Measurements from ENCODE around the gene CFAP58. TPM values are rescaled to one million over a fixed set of nuclear protein-coding genes. Genes with fewer than 3 reads are reported as not detected.

The CFAP58 gene
- total RNA-seq, 1 donor from 2014 or later = 3.0 TPM

DNA sequence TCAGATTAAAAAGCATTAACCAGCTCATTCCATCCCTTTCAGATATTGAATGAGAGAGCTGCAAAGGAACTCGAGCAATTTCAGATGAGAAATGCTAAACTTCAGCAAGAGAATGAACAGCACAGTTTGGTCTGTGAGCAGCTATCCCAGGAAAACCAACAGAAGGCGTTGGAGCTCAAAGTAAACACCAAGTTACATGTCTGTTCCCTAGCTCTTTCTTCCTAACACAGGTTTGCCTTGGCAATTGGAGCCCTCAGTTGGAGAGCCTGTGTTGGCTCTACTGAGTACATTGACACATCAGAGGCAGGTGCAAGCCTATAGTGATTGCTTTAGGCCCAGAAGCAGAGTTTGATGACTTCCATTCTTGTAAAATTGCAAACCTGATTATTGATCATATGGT is 14.7 kb downstream of the CFAP58 start:
- DNase-seq (ENCODE audit: low read depth in 2 of 2) = no peak

DNA sequence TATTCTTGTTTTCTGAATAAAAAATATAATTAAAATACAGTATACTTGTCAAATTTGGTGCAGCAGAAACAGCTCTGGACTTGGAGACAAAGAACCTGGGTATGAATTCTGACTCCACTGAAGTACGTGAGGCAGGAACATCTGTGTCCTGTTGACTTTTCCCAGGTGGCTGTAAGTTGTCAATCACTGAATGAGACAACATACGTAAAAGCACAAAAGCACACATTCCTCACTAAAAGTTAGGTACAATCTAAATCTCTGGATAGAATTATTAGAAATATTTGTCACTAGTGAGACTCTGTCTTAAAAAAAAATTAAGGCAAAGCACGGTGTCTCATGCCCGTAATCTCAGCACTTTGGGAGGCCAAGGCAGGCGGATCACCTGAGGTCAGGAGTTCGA is 18.1 kb downstream of the CFAP58 start:
- DNase-seq (ENCODE audit: low read depth in 2 of 2) = no peak

DNA sequence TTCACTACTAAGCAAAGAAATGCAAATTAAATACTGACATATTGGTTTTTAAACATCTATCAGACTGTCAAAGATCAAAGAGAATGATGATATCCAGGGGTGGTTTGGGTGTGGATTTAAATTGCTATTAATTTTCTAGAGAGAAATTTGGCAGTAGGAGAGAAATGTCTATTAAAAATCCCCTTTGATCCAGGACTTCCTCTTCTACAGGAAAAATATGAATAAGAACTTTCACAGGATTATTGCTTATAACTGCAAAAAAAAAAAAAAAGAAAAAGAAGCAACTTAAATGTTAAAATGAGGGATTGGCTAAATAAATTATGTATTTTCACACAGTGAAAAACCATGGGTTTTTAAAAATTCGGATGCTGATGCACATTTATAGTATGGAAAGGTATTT is 21.0 kb downstream of the CFAP58 start:
- DNase-seq (ENCODE audit: low read depth in 2 of 2) = no peak

DNA sequence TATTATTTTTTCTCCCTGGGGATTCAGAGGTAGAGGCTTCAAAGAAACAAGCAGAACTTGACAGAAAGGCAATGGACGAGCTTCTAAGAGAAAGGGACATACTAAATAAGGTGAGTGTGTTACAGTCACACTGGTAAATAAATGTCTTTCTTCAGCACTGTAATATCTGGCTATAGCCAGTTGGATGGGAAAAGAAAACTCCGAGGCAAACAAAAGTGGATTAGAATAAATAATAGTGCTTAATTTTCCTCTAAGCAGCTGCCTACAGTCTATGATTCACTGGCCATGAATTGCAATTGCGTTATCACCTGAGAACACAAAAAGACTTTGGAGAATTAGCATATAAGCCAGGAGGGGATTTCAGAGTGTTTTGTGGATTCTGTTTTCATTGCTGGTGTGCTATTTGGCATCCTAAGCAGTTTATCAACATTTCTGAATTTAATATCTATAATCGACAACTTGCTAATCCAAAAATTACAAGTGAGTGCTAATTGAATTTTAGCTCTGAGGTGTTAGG is 23.2 kb downstream of the CFAP58 start:
- DNase-seq (ENCODE audit: low read depth in 2 of 2) = no peak

DNA sequence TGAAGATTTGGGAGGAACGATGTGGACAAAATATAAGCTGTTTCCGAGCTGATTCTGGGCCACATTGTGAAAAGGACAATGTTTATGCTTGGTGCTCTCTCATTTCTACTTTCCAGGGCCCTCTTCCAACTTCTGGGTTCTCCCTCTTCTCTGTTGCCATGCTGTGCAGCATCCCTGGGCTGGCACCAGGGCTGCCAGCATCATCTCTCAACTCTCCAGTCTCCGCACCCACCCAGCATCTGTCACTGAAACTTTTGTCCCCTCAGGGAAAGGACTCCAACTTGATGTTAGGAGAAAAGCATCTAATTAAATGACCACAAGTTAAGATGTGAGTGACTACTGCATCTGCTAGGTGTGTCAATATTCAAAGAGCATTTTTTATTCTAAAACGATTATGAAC is 26.7 kb downstream of the CFAP58 start:
- DNase-seq (ENCODE audit: low read depth in 2 of 2) = no peak

DNA sequence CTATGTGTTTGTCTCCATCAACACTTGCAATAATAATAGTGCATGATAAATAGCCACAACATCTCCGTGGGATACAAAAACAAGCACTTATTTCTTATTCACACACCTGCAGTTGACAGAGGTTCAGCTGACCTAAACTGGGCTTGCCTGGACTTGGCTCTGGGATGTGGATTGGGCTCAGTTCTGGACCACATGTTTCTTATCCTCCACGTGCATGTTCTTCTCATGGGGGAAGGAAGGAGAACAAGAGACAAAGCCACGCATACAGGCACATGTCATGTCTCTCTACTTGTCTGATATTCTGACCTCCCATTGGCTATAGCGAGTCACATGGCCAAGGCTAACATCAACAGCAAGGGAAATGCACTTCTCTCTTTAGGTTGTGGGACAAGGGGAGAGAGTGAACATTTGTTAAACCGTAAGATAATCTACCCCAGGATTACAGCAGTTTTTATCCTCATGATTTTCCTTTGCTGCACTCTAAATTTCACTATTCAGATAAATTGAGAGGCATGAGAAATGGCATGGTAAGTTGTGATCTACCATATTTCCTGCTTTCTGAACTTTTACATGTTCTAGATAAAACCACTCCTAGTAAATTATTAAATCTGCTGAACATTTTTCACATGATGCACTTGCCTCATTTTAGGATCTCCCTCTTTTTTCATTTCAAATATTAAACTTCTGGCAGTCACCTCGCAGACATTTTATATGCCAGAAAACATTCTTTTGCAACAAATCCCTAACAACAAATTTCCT is 33.7 kb downstream of the CFAP58 start:
- no peak for DNase-seq (ENCODE audit: low read depth in 2 of 2)

DNA sequence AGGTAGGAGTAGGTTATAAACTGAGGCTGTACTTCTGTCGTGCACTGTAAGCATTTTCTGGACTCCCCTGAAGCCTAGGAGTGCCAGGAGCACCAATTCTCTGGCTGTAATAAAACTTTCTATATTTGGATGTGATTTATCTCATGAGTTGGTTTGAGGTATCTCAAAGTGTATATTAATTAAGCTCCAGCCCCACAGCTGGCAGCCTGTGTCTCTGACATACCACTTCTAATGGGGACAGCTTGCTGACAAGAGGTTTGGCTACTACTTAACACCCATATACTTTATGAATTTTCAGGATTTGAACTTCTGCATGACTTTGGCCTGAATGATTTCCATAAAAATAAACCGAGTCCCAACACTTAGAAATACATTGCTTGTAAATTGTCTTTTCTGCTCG is 35.2 kb downstream of the CFAP58 start:
- no peak for DNase-seq (ENCODE audit: low read depth in 2 of 2)

DNA sequence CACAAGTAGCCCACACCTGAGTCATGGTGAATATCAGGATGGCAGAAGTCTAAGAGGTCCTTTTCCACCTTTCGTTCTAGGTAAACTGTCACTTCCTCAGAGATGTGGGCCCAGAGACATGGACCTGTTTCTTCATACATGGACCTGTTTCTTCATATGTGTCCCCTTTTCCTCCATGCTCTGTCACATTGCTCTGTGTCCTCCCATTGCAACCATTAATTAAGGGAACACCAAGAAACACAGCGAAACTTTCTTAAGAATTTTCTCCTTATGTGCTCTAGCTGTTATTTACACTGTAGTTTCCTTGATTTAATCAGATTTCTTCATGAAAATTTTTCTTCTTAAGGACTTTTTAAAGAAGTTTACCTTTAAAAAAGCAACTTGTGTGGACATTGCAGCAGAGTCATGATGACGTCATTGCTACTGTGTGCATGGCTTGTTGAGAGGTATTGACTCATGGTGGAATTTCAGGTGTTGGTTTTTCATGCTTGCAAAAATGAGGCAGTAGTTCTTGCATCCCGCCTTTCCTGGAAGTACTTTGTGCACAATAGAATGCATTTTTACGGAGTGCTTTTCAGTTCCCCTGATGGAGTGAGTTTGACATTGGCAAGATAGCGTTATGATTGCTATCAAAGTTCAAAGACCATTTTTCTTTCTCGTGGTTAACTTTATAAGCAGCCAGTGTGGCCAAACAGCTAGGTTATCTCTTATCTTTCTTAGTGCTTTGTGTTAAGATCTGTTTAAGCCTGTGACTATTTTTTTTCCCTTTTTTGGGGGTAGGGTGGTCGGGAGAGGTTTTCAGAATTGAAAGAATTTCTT is 37.7 kb downstream of the CFAP58 start:
- no peak for DNase-seq (ENCODE audit: low read depth in 2 of 2)

DNA sequence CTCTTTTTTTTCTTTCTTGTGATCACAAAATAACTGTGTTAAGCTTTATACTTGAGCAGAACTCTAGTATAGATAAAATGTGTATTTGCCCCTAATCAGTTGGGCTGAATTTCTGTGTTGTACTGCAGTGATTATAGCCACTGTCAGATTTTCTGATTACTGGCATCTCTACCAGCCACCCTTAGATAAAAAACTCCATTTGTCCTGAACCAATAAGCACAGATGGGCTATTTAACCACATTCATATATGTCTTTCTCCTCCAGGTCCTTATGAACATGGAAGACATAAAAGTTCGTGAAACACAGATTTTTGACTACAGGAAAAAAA is 38.3 kb downstream of the CFAP58 start:
- DNase-seq (ENCODE audit: low read depth in 2 of 2) = no peak

DNA sequence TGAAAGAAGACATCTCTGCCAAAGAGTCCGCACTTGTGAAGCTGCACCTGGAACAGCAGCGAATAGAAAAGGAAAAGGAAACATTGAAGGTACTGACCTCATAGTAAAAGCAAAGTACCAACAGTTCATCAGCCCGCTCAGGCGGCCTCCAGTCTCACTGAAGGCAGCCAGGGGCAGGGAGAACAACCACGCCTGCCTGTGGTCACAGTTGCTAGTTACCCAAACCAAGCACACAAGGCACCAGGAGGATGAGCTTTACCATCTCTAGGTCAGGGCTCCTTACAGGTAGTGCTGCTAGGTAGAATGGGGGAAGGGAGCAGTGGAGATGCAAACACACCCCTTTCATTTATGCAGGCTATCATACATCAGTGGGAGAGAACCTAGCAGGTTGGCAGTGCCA is 39.8 kb downstream of the CFAP58 start:
- no peak for DNase-seq (ENCODE audit: low read depth in 2 of 2)

DNA sequence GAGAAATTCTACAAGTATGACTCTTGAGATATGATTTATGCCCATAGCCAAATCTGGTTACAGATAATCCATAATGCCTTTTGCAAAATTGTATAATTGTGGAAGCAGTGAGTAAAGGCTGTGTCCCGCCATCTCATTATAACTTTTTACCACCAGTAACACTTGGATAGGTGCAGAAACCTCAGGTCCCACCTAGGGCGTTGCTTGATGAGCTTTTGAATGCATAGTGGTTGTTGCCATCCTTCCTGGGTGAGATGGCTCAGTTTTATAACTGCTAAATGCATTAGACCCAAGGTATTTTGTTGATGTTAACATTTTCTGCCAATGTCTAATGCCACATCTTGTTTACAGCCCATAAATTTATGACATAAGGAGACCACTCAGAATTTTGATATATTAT is 42.9 kb downstream of the CFAP58 start:
- no peak for DNase-seq (ENCODE audit: low read depth in 2 of 2)

DNA sequence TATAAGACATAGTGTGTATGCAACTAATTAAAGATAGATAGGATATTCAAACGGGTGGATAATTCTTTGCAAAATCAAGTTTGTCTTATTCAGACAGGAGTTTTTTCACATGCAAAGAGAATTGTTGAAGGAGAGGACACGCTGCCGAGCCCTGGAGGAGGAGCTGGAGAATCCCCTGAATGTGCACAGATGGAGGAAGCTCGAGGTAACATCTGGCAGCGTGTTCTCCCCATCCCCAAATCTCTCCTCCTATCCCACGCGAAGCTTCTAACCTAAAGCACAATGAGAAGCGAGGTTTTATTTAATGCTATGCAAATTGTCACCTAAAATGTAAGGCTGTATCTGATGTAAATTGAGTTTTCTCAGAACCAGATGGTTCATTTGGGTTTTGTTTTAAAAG is 50.0 kb downstream of the CFAP58 start:
- no peak for DNase-seq (ENCODE audit: low read depth in 2 of 2)

DNA sequence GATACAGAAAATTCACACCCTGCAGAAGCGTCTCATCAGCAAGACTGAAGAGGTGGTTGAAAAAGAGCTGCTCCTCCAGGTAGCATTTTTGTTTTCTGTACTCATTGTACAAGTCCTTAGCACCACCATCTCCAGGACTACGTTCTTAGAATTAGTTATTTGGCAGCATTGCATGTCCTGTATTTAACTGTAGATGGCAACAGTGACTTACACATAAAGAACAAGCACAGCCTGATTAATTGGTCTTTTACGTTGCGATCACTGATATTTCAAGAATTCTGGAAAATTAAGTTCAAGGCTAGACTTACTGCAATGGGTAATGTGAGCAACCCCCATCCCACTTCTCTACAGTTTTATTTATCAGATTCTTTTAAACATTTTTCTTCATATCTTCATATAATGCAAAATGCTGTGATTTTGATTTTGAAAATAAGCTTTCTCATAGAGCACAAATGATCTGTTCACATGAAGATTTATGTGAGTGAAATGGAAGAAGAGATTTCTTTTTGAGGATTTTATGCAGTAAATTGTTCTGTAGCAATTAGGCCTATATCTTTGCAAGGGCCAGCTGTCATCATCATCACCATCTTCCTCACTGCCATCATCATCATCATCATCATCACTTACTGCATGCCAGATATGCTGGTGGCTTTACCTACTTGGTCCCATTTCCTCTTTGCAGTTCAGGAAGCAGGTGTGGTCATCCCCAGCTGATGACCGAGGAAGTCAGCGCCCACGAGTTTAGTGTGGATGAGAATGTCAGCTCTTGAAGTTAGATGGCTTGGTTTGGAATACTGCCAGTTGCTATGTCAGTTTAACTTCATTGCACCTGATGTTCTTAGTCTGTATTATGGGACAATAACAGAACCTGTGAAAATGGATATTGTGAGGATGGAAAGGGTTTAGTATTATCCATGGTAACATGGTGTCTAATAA is 53.4 kb downstream of the CFAP58 start:
- DNase-seq (ENCODE audit: low read depth in 2 of 2) = peak; percentile 16 to 25

DNA sequence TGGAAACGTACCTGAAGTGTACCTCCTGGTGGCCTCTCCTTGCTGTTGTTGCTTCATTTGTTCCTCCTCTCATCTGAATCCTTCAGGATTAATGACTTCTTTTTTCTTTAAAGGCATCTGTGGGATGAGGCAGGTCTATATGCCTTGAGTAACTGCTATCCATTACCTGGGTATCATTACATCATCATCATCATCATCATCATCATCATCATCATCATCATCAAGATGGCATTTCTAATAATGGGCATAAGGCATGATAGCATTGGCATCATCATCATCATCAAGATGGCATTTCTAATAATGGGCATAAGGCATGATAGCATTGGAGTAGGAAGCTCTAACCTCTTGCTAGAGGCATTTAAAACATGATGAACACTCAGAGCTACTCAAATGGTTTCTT is 59.9 kb downstream of the CFAP58 start:
- no peak for DNase-seq (ENCODE audit: low read depth in 2 of 2)

DNA sequence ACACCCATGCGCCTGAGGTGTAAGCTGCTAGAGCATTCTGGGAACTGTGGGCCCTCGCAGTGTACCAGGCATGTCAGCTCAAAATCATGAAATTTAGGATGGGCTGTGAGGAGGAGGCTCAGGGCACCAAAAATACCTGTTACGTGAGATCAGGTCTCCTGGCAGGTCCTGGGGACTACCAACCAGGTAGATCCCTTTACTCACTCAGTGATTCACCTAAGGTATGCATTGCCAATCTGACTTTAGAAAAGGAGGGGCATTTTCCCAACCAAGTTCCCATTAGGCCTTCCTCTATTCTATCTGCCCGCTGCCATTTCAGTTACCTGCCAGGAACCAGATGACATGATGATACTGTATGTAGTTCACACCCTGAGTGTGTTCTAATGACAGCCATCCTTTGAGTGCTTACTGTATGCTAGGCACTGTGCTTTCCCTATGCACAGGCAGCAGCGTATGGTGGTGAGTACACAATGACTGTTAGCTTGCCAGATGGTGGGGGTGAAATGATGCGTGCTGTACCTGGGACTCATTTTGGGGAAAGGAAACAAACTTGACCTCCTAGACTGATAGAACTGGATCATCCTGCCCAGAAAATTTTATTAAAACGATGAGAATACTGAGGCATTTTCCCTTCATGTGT is 62.0 kb downstream of the CFAP58 start:
- DNase-seq (ENCODE audit: low read depth in 2 of 2) = no peak

DNA sequence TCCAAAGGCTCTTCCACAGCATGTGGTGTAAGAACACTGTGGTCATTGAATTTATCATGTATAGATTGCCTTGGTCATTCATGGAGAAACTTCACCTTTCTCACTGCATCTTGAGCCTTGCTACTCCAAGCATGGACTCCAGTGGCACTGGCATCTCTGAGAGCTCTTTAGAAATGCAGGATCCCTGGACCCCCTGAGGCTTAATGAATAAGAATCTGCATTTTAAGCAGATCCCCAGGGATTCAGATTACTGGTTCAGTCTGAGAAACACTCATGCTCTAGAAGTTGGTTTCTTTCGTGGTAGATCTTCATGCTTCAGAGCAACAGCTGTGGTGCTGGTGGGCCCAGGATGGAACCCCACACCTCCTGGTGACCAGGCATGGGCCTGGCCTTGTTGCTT is 63.2 kb downstream of the CFAP58 start:
- DNase-seq (ENCODE audit: low read depth in 2 of 2) = no peak

DNA sequence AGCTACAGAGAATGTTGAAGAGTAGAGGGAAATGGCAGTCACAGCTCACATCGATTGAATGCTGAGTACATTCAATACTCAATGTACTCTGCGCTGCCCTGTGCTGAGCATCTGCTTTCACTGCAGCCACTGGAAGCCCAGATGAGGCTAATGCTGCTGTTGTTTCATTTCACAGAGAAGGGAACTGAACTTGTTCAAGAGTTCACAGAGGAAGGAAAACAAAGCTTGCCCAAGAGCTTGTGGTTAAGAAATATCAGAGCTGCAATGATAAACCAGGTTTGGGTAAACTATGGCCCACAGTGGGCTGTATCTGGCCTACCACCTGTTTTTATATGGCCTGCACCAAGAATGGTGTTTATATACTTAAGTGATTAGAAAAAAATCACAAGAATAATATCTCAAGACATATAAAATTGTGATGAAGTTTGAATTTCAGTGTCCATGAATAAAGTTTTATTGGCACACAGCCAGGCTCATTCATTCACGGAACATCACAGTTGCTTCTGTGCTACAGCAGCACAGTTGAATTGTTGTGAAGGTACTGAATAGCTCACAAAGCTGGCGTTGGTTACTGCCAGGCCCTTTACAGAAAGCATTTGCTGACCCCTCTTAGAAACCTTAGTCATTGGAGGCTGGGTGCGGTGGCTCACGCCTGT is 64.1 kb downstream of the CFAP58 start:
- no peak for DNase-seq (ENCODE audit: low read depth in 2 of 2)

DNA sequence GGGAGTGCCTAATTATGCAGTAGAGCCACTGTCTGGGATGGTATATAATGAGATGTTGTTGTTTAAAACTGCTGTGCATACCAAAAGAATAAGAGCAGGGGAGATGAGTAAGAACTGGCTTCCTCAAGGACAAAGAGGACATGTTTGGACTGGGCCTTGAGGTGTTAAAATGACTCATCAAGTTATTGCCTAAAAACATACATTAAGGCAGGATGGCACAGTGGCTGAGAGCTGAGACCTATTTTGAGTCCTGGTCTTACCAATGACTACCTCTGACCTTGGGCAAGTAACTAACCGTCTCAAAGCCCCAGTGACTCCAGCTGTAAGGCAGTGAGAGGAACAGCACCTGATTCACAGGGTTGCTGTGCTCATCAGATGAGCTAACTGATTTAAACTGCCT is 71.1 kb downstream of the CFAP58 start:
- DNase-seq (ENCODE audit: low read depth in 2 of 2) = no peak

DNA sequence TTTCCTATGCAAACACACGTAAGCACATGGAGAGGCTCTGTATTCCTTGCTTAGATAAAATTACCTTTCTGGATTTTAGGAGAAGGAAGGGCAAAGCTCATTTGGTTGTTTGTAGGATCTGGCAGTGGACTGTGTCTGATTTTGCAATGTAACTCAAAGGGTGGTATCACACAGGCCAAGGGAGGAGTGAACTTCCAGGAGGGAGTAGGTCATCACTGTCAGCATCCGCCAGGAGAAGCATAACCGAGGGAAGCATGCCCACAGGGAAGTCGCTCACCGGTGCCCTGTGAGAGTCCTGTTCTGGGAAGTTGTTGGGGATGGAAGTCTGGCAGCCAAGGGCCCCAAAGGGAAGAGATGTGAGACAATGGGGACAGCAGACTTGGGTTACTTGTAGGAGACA is 74.4 kb downstream of the CFAP58 start:
- no peak for DNase-seq (ENCODE audit: low read depth in 2 of 2)

DNA sequence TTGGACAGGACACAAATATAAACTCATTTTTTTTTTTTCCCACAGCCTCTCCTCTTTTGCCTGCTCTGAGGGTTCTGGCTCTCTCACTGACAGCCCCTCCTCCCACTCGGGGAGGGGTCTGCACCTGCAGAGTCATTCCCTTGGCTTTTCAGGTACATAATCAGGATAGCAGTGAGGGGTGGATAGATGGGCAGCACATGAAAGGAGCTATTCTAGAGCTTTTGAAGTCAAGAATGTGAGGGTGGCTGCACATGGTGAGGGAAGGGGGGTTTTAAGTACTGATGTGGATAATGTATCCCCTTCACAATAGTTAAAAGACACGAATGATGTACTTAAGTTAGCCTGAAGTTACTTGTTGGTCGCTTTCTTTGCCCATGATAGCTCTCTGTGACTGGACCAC is 76.2 kb downstream of the CFAP58 start:
- no peak for DNase-seq (ENCODE audit: low read depth in 2 of 2)

DNA sequence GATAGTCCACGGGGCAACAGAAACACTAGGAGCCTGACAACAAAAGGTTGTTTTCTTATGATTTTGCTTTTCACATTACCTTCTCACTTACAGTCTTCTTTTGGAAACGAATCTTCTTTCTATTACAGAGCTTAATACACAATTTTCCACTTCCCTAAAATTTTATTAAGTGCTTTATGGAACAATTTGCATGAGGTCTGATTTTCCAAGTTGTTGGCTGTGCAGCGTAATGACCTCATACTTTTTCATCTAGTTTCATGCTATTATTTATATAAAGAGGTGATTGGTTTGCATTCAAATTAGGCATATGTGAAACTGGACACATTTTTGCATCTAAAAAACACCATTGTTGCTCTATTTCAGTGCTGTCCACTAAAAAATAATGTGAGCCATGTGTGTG is 76.7 kb downstream of the CFAP58 start:
- DNase-seq (ENCODE audit: low read depth in 2 of 2) = no peak
